ENCODE measurements around the gene SLCO4C1. TPM values are rescaled to one million over a fixed set of nuclear protein-coding genes. Genes with fewer than 3 reads are reported as not detected.

Gene SLCO4C1
- total RNA-seq, 2 donors from 2014 or later = 0.14 to 0.35 TPM

DNA sequence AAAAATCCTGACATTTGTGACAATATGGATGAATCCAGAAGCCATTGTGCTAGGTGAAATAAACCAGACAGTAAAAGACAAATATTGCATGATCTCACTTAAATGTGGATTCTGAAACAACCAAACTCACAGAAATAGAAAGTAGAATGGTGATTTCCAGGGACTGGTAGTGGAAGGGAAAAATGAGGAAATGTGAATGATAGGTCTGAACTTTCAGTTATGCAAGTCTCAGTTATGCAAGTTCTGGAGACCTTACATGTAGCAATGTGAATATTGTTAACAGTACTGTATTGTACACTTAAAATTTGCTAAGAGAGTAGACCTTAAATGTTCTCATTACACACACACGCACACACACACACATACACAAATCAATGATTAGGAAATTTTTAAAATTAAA, 84.9 kb downstream of the SLCO4C1 start:
- no peak for ATAC-seq (ENCODE audit: insufficient number of reproducible peaks, low FRiP score, low read depth)
- no peak for DNase-seq (ENCODE audit: low spot score)
- TF ChIP-seq, protein P1, sequence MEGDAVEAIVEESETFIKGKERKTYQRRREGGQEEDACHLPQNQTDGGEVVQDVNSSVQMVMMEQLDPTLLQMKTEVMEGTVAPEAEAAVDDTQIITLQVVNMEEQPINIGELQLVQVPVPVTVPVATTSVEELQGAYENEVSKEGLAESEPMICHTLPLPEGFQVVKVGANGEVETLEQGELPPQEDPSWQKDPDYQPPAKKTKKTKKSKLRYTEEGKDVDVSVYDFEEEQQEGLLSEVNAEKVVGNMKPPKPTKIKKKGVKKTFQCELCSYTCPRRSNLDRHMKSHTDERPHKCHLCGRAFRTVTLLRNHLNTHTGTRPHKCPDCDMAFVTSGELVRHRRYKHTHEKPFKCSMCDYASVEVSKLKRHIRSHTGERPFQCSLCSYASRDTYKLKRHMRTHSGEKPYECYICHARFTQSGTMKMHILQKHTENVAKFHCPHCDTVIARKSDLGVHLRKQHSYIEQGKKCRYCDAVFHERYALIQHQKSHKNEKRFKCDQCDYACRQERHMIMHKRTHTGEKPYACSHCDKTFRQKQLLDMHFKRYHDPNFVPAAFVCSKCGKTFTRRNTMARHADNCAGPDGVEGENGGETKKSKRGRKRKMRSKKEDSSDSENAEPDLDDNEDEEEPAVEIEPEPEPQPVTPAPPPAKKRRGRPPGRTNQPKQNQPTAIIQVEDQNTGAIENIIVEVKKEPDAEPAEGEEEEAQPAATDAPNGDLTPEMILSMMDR (IDR thresholded peaks at IDR 0.05) = no peak
- Histone ChIP-seq H3K27me3 (replicated peaks; ENCODE audit: insufficient read depth) (no peaks in the 10 kb centered on the region), H3K27ac (no peak overlapping the region), H3K36me3 (no peaks in the 10 kb centered on the region), H3K4me3 (no peak overlapping the region), H3K4me1 (ENCODE audit: control insufficient read depth in 1 of 2, low read depth in 2 of 2) (no peaks in the 10 kb centered on the region), H3K9me3 (no peaks in the 10 kb centered on the region)

DNA sequence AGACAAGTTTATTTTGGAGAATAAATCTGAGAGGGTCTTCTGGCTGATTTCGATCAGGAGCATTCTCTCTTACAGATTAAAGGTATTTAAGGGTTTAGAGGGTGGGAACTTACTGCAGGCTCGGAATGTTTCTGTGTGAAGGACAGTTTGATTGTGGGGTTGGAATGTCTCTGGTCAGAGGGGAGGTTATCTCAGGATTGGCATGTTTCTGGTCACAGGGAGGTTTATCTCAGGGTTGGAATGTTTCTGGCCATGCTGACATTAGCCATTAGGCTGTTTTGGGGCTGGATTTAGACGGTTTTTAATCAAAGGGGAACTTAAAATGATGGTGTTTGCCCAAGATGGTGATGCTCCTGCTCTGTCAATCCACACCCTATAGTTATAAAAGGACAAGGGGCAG, 95.2 kb downstream of the SLCO4C1 start:
- no peak overlapping the region for H3K4me3 ChIP-seq
- no peaks in the 10 kb centered on the region for H3K27me3 ChIP-seq (replicated peaks; ENCODE audit: insufficient read depth)
- no peak for ATAC-seq (ENCODE audit: insufficient number of reproducible peaks, low FRiP score, low read depth)
- no peaks in the 10 kb centered on the region for H3K4me1 ChIP-seq (ENCODE audit: control insufficient read depth in 1 of 2, low read depth in 2 of 2)
- H3K9me3 ChIP-seq = no peaks in the 10 kb centered on the region
- TF ChIP-seq, protein P1 (IDR thresholded peaks at IDR 0.05) = no peak
- no peaks in the 10 kb centered on the region for H3K36me3 ChIP-seq
- H3K27ac ChIP-seq = no peak overlapping the region
- DNase-seq (ENCODE audit: low spot score) = no peak

DNA sequence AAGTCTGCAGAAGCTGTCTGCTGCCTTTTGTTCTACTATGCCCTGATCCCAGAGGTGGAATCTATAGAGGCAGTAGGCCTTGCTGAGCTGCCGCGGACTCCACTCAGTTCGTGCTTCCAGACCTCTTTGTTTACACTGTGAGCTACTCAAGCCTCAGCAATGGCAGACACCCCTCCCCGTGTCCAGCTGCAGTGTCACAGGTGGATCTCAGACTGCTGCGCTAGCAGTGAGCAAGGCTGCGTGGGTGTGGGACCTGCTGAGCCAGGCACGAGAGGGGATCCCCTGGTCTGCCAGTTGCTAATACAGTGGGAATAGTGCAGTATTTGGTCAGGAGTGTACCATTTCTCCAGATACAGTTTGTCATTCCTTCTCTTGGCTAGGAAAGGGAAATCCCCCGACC, 99.6 kb downstream of the SLCO4C1 start:
- H3K9me3 ChIP-seq = no peaks in the 10 kb centered on the region
- no peak for DNase-seq (ENCODE audit: low spot score)
- ATAC-seq (ENCODE audit: insufficient number of reproducible peaks, low FRiP score, low read depth) = no peak
- H3K36me3 ChIP-seq = no peaks in the 10 kb centered on the region
- no peak overlapping the region for H3K27ac ChIP-seq
- TF ChIP-seq, protein P1 (IDR thresholded peaks at IDR 0.05) = no peak
- no peaks in the 10 kb centered on the region for H3K4me1 ChIP-seq (ENCODE audit: control insufficient read depth in 1 of 2, low read depth in 2 of 2)
- H3K4me3 ChIP-seq = no peak overlapping the region
- H3K27me3 ChIP-seq (replicated peaks; ENCODE audit: insufficient read depth) = no peaks in the 10 kb centered on the region

Other genes starting within 250 kb of the SLCO4C1 start
- gene SLCO6A1, start 202.7 kb upstream of the SLCO4C1 start, total RNA-seq = not detected